GM12872 (cell line): Measurements from ENCODE around the gene PREP.

Experiments used
- TF ChIP-seq, protein P1 (sequence below): IDR thresholded peaks from 3 replicates; pipeline ENCODE4 v1.5.1; 2011; ENCODE audit warnings: low read depth, mild to moderate bottlenecking, low read length, moderate library complexity; ENCODE audit not compliant: insufficient read depth

Gene PREP

DNA sequence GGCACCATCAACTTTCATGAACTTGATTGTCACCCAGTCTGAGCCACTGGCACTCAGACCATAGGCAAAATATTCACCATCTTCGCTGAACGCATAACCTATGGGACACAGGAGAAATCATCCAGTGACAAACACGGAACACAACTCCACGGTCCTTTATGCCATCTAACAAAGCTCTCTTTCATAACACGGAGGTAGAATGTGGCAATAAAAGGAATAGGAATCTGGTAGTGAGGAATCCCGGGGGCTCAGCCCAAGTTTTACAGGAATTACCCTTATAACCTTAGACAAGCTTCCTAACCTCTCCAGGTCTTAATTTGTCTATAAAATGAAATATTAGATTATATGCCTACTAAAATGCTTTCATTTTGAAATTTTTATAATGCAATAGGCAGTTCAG is 29.4 kb downstream of the PREP start:
- TF ChIP-seq, protein P1, sequence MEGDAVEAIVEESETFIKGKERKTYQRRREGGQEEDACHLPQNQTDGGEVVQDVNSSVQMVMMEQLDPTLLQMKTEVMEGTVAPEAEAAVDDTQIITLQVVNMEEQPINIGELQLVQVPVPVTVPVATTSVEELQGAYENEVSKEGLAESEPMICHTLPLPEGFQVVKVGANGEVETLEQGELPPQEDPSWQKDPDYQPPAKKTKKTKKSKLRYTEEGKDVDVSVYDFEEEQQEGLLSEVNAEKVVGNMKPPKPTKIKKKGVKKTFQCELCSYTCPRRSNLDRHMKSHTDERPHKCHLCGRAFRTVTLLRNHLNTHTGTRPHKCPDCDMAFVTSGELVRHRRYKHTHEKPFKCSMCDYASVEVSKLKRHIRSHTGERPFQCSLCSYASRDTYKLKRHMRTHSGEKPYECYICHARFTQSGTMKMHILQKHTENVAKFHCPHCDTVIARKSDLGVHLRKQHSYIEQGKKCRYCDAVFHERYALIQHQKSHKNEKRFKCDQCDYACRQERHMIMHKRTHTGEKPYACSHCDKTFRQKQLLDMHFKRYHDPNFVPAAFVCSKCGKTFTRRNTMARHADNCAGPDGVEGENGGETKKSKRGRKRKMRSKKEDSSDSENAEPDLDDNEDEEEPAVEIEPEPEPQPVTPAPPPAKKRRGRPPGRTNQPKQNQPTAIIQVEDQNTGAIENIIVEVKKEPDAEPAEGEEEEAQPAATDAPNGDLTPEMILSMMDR, result no peak

DNA sequence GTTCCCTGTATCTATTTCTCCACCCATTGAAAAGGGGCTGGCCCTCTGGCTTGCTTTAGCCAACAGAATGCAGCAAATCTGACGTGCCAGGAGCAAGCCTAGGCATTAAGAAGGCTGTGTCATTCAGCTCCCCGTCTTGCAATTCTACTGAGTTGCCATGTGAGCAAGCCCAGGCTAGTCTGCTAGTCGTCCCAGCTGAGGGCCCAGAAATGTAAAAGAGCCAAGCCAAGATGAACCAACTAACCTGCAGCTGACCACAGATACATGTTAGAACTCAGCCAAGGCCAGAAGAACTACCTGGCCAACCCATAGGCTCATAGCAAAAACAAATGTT is 30.1 kb downstream of the PREP start:
- TF ChIP-seq, protein P1, result no peak

DNA sequence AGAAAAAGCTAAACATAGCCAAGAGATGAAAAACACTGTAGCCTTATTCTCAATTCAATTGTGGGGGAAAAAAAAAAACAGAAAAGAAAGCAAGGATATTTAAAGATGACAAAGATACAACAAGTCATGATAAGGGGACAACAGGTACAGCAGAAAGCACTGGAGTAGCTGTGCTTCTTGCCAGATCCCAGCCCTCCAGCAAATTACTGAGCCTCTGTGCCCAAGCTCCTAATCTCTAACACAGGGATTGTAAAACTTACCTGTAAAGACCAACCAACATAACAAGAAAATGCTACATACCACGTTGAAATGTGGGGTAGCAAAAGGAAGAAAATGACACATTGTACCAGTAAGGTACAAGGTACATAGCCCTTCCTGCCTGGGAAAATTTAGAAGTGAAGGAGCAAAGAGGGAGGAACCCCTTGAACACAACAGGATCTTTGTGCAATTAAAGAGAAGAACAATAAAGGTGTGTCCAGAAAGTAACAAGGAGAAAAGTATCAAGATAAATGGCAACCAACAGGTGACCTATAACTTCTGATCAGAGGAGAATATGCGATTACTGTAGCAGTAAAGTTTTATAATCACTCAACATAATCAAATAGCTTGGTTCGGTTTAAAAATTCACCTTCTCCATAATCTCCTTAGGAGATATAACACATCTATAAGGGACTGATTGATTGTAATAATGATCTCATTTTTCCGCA is 30.6 kb downstream of the PREP start:
- TF ChIP-seq, protein P1, result no peak

DNA sequence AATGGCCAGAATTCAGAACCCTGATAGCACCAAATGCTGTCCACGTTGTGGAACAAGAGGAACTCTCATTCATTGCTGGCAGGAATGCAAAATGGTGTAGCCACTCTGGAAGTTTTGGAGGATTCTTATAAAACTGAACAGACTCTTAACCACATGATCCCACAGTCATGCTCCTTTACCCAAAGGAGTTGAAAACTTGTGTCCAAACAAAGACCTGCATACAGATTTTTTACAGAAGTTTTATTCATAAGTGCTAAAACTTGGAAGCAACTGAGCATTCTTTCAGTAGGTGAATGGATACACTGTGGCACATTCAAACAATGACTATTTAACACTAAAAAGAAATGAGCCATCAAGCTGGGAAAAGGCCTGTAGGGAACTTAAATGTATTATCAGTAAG is 32.5 kb downstream of the PREP start:
- TF ChIP-seq, protein P1, result no peak

DNA sequence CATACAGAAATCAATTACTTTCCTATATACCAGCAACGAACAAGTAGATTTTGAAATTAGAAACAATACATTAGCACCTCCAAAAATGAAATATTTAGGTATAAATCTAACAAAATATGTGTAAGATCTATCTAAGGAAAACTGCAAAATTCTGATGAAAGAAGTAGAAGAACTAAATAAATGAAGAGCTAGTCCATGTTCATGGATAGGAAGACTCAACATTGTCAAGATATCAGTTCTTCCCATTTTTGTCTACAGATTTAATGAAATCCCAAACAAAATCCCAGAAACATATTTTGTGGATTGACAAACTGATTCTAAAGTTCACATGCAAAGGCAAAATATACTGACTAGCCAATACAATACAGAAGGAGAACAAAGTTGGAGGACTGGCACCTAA is 33.7 kb downstream of the PREP start:
- TF ChIP-seq, protein P1, result no peak

DNA sequence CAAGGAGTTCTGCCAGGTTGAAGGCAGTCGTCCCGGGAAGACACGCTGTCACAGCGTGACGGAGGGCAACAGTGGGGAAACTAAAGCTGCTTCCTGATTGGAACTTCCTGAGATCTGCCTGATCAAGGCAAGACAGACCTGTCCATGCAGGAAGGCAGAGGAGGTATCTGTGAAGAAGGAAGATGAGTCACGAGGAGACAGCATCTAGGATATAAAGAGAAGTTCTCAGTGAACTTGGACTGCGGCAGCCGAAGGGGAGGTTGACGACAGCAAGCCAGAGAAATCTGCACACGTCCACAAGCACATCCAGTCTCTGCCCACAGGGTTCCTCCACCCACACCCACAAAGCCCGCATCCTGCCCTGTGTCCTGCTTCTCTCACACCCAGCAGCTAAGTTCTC is 38.6 kb downstream of the PREP start:
- TF ChIP-seq, protein P1, result no peak

DNA sequence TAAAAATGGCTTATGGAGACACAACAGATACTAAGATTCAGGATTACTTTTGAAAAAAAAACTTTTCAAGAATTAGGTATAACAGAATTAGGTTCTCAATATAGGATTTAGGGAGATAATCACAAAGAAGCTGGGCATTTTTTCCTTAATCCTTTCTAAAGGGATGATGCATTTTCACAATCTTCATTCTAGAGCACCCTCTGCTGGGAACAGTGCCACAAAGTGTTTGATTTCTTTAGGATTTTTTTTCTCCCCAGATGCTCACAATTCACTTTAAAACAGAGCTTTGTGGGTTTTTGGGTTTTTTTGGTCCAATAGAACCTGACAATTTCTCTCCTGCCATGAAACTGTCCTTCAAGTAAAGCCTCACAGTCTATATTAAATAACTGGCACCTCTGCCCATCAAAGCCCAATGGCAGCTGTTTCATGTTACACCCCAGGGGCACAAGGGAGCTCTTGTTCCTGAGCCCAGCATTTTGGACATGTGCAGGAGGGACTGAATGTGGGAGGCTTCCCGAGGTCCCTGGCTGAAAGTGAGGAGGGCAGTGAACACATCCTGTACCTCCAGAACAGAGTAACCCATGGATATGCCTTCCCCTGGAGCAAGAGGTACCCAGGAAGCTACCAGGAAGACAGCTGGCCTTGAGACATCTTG is 39.7 kb downstream of the PREP start:
- TF ChIP-seq, protein P1, result no peak
